MM.1S (cell line): Measurements from ENCODE around the gene ACTL7A.

Experiments used
- CTCF ChIP-seq: fragments of 300-600 bp; sonication (generic); IDR thresholded peaks from 2 replicates; pipeline ENCODE4 v1.5.1; 2016; ENCODE audit warnings: antibody characterized with exemption, low read length, mixed read lengths
- EZH2 ChIP-seq: fragments of 300-600 bp; sonication (generic); optimal IDR thresholded peaks from 2 replicates; pipeline ENCODE3; 2017; ENCODE audit warnings: low read depth, mild to moderate bottlenecking, antibody characterized with exemption, low read length, mixed read lengths
- EZH2phosphoT487 ChIP-seq: fragments of 300-600 bp; sonication (generic); IDR thresholded peaks from 2 replicates; pipeline ENCODE4 v1.6.1; 2018; ENCODE audit warnings: antibody characterized with exemption, low read length

- no peak for TF ChIP-seq CTCF
- TF ChIP-seq EZH2, result no peak
- no peak for TF ChIP-seq EZH2phosphoT487
Observed at GRCh38 chr9:108894225-108894997, 32.3 kb downstream of the ACTL7A start.
